Fibroblast of mammary gland (primary cell): Measurements from ENCODE around the gene EIF3I.

Experiments used
- DNase-seq: peaks from one replicate; pipeline ENCODE4 v3.0.0-alpha.2; 2010; ENCODE audit warnings: low read depth
- H3K4me3 ChIP-seq: 2 replicates; pipeline ENCODE4 v1.5.1; 2011; ENCODE audit warnings: low read depth, mild to moderate bottlenecking, low read length, moderate library complexity; ENCODE audit not compliant: control insufficient read depth
- TF ChIP-seq, protein P1 (sequence below): conservative IDR thresholded peaks from 2 replicates; pipeline ENCODE4 v1.5.1; 2011; ENCODE audit warnings: low read depth, low read length, inconsistent platforms; ENCODE audit not compliant: control insufficient read depth, insufficient read depth

EIF3I gene

DNA sequence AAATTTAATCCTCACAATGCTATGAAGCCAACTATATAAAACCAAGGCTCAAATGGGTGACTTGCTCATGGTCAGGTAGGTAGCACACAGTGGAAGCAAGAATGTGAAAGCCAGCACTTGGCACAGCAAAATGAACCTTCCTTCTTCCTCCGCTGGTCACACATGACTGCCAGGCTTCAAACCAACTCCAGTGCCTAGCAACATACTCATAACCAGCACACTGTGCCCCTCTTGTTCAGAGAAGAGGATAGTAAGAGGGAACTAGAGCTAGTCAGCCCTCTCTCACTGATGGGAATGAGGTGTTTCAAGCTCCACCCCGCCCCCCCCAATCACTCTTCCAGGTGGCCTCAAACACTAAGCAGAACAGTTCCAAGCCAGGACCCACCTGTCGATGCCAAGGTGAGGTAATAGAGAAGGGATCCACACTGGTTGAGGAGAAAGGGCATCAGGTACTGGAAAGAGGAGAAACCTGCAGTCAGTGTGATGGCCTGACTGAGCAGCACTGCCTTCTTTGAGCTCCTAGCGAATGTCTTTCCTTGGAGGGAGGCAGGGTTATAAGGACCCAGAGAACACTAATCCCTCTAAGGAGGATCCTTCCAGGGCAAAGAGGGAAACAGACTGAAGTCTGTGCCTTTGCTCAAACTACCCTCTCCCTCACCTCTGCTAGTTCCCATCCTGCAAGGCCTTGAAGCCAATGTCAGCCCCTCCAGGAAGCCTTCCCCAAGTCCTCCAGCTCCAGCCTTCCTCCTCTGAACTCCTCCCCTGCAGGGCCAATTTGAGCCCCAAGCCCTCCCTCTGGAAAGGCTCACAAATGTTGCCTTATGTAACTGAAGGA, 1.2 kb upstream of the EIF3I start:
- H3K4me3 ChIP-seq, result peak overlapping the region; percentile 98
- DNase-seq, result no peak
- TF ChIP-seq, protein P1, sequence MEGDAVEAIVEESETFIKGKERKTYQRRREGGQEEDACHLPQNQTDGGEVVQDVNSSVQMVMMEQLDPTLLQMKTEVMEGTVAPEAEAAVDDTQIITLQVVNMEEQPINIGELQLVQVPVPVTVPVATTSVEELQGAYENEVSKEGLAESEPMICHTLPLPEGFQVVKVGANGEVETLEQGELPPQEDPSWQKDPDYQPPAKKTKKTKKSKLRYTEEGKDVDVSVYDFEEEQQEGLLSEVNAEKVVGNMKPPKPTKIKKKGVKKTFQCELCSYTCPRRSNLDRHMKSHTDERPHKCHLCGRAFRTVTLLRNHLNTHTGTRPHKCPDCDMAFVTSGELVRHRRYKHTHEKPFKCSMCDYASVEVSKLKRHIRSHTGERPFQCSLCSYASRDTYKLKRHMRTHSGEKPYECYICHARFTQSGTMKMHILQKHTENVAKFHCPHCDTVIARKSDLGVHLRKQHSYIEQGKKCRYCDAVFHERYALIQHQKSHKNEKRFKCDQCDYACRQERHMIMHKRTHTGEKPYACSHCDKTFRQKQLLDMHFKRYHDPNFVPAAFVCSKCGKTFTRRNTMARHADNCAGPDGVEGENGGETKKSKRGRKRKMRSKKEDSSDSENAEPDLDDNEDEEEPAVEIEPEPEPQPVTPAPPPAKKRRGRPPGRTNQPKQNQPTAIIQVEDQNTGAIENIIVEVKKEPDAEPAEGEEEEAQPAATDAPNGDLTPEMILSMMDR, result no peak

GRCh38 chr1:32221581-32221979, 627 bp upstream of the EIF3I start:
- peak overlapping the region; percentile 98 for H3K4me3 ChIP-seq
- TF ChIP-seq, protein P1, result no peak
- no peak for DNase-seq

- DNase-seq, result peak; percentile 51
- TF ChIP-seq, protein P1, result peak; percentile 34
- H3K4me3 ChIP-seq, result peak overlapping the region; percentile 7
Observed at GRCh38 chr1:32223683-32224082, 1.5 kb downstream of the EIF3I start.

DNA sequence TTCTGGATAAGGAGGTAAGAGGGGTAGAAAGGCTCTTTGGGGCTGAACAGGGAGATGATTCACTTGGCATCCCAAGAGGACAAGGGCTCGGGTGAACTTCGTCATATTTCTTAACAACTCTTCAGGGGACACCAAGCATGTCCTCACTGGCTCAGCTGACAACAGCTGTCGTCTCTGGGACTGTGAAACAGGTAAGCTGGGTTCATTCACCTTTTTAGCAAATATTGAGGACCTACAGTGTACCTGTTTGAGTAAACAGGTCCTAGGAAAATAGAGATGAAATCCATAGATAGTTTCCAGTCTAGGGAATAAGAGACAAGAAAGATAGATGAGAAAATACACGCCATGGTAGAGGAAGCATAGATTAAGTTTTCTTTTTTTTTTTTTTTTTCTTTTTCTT, 2.1 kb downstream of the EIF3I start:
- no peak for DNase-seq
- H3K4me3 ChIP-seq, result no peak overlapping the region
- TF ChIP-seq, protein P1, result no peak

DNA sequence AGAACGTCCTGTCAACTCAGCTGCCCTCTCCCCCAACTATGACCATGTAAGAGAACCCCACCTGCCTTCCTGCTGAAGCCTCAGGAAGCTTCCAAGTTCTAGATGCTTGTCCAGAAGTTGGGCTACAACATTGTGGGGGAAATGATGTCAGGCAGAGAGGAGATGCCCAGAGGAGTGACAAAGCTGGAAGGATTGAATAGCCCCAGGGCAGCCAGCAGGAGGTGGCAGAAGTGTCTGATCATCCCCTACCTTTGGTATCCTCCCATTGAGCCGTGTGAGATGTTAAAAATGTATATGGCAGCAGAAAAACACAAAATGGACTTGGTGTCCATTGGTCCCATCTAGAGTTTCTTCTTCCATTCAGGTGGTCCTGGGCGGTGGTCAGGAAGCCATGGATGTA, 6.6 kb downstream of the EIF3I start:
- DNase-seq, result no peak
- no peak overlapping the region for H3K4me3 ChIP-seq
- TF ChIP-seq, protein P1, result no peak

GRCh38 chr1:32231843-32232432, 9.7 kb downstream of the EIF3I start:
- TF ChIP-seq, protein P1, result no peak
- no peak overlapping the region for H3K4me3 ChIP-seq
- no peak for DNase-seq
